HepG2 (cell line): ENCODE data around the gene SAP25. TPM values are rescaled to one million over a fixed set of nuclear protein-coding genes. Genes with fewer than 3 reads are reported as not detected.

Source experiments
- AKAP8 ChIP-seq: sonication (generic); formaldehyde crosslinking; IDR thresholded peaks from 2 replicates; pipeline ENCODE4 v1.5.1; 2020; ENCODE audit warnings: mild to moderate bottlenecking, missing genetic modification reagents
- ATF7-NPFF ChIP-seq: sonication (generic); formaldehyde crosslinking; IDR thresholded peaks from 2 replicates; pipeline ENCODE4 v1.8.1; 2023; ENCODE audit warnings: mild to moderate bottlenecking, low read depth, missing genetic modification reagents, moderate library complexity
- BORCS8-MEF2B ChIP-seq: sonication (generic); formaldehyde crosslinking; IDR thresholded peaks from 2 replicates; pipeline ENCODE4 v1.8.0; 2022; ENCODE audit warnings: mild to moderate bottlenecking, missing genetic modification reagents
- EP300 ChIP-seq, 3 experiments: sonication (generic) in 1 of 3; formaldehyde crosslinking in 1 of 3; IDR thresholded peaks; 2 replicates each; pipeline versions ENCODE4 v1.5.1 to v1.6.1; 2011 to 2020; ENCODE audit warnings: low read depth in 2 of 3, low read length in 2 of 3, borderline replicate concordance in 1 of 3, improper control_type of control experiment in 1 of 3, mild to moderate bottlenecking in 1 of 3, missing genetic modification reagents in 1 of 3, moderate library complexity in 1 of 3
- FLYWCH1 ChIP-seq: sonication (generic); formaldehyde crosslinking; IDR thresholded peaks from 2 replicates; pipeline ENCODE4 v1.8.1; 2023; ENCODE audit warnings: mild to moderate bottlenecking, missing genetic modification reagents
- FOSL2 ChIP-seq: sonication (generic); formaldehyde crosslinking; IDR thresholded peaks from 2 replicates; pipeline ENCODE4 v1.4.0; 2020; ENCODE audit warnings: missing genetic modification reagents
- FOXA1 ChIP-seq, 2 experiments: fragments of 450-650 bp in 1 of 2; sonication (generic) in 1 of 2; formaldehyde crosslinking in 1 of 2; IDR thresholded peaks; 2 replicates each; pipeline versions ENCODE4 v1.4.0 to v1.6.1; 2016 to 2020; ENCODE audit warnings: missing genetic modification reagents in 1 of 2
- FOXA3 ChIP-seq: IDR thresholded peaks from 2 replicates; pipeline ENCODE4 v1.6.1; 2016; ENCODE audit warnings: missing genetic modification reagents, missing compliant biosample characterization
- HNF4A ChIP-seq: sonication (generic); formaldehyde crosslinking; IDR thresholded peaks from 2 replicates; pipeline ENCODE4 v1.4.0; 2020; ENCODE audit warnings: missing genetic modification reagents
- KLF16 ChIP-seq, 2 experiments: sonication (generic) in 1 of 2; formaldehyde crosslinking in 1 of 2; IDR thresholded peaks; 2 replicates each; pipeline versions ENCODE4 v1.6.1 to v1.8.0; 2016 to 2023; ENCODE audit warnings: missing genetic modification reagents in 2 of 2, missing compliant biosample characterization in 1 of 2
- KMT2B ChIP-seq: IDR thresholded peaks from 2 replicates; pipeline ENCODE4 v1.6.1; 2016; ENCODE audit warnings: missing genetic modification reagents, missing compliant biosample characterization
- MTA1 ChIP-seq: sonication (generic); formaldehyde crosslinking; IDR thresholded peaks from 2 replicates; pipeline ENCODE4 v1.4.0; 2020; ENCODE audit warnings: missing genetic modification reagents, mild to moderate bottlenecking, borderline replicate concordance
- MYC ChIP-seq: sonication (generic); formaldehyde crosslinking; IDR thresholded peaks from 2 replicates; pipeline ENCODE4 v1.9.0; 2021; ENCODE audit warnings: missing genetic modification reagents, borderline replicate concordance
- NR2F6 ChIP-seq, 2 experiments: IDR thresholded peaks; 2 replicates each; pipeline ENCODE4 v1.6.1; 2016; ENCODE audit warnings: antibody characterized with exemption in 1 of 2, mild to moderate bottlenecking in 1 of 2
- POLR2A ChIP-seq, 2 experiments: IDR thresholded peaks; 2 replicates each; pipeline ENCODE4 v1.6.1; 2011; ENCODE audit warnings: low read depth in 2 of 2, low read length in 2 of 2, mild to moderate bottlenecking in 1 of 2, moderate library complexity in 1 of 2; ENCODE audit not compliant: insufficient read depth in 1 of 2
- RXRA ChIP-seq: sonication (generic); formaldehyde crosslinking; IDR thresholded peaks from 2 replicates; pipeline ENCODE4 v1.5.1; 2020; ENCODE audit warnings: missing genetic modification reagents
- SAP130 ChIP-seq: IDR thresholded peaks from 2 replicates; pipeline ENCODE4 v1.6.1; 2016; ENCODE audit warnings: low read depth
- SP4 ChIP-seq: sonication (generic); formaldehyde crosslinking; IDR thresholded peaks from 2 replicates; pipeline ENCODE4 v1.8.1; 2023; ENCODE audit warnings: mild to moderate bottlenecking, missing genetic modification reagents
- TEAD3 ChIP-seq: optimal IDR thresholded peaks from 2 replicates; pipeline ENCODE3; 2016; ENCODE audit warnings: borderline replicate concordance
- ZFP41 ChIP-seq: sonication (generic); formaldehyde crosslinking; IDR thresholded peaks from 2 replicates; pipeline ENCODE4 v1.4.0; 2020; ENCODE audit warnings: mild to moderate bottlenecking, missing genetic modification reagents, borderline replicate concordance
- ZNF326 ChIP-seq: sonication (generic); formaldehyde crosslinking; IDR thresholded peaks from 2 replicates; pipeline ENCODE4 v1.4.0; 2020; ENCODE audit warnings: missing genetic modification reagents, borderline replicate concordance
- ZNF710 ChIP-seq: sonication (generic); formaldehyde crosslinking; IDR thresholded peaks from 2 replicates; pipeline ENCODE4 v1.5.0; 2020; ENCODE audit warnings: mild to moderate bottlenecking, missing genetic modification reagents, borderline replicate concordance
- ZSCAN20 ChIP-seq: sonication (generic); formaldehyde crosslinking; IDR thresholded peaks from 2 replicates; pipeline ENCODE4 v1.4.0; 2020; ENCODE audit warnings: missing genetic modification reagents, mild to moderate bottlenecking, borderline replicate concordance
- polyA plus RNA-seq, 8 experiments: library from polyadenylated mRNA; depleted of rRNA in 3 of 8; stranded (reverse) in 7 of 8; unstranded in 1 of 8; fragments of >200 nt; fragmentation: Illumina TruSeq in 4 of 8; extraction: Trizol in 4 of 8; gene quantifications; 2 replicates each; pipeline versions ENCODE4 v1.2.1 to v1.2.3, GENCODE V29; 2011 to 2016; ENCODE audit warnings: low read depth in 4 of 8, missing spikeins in 1 of 8, mixed read lengths in 1 of 8; ENCODE audit not compliant: insufficient read depth in 1 of 8
- total RNA-seq, 5 experiments: library from RNA; depleted of rRNA; stranded (reverse); fragments of >200 nt; fragmentation: Illumina TruSeq; extraction: Trizol; gene quantifications; 2 replicates each; pipeline ENCODE4 v1.2.3, GENCODE V29; 2016; ENCODE audit warnings: low read depth in 1 of 5
- TF ChIP-seq, protein P1 (sequence below): sonication (generic); formaldehyde crosslinking; IDR thresholded peaks from 2 replicates; pipeline ENCODE4 v1.4.0; 2020; ENCODE audit warnings: missing genetic modification reagents, borderline replicate concordance

The SAP25 gene
- total and polyA plus RNA-seq, 2 of the 13 experiments (the other 11 are each of a cell fraction or from before 2014, with no cell fraction given): 0.15 to 0.20 TPM

DNA sequence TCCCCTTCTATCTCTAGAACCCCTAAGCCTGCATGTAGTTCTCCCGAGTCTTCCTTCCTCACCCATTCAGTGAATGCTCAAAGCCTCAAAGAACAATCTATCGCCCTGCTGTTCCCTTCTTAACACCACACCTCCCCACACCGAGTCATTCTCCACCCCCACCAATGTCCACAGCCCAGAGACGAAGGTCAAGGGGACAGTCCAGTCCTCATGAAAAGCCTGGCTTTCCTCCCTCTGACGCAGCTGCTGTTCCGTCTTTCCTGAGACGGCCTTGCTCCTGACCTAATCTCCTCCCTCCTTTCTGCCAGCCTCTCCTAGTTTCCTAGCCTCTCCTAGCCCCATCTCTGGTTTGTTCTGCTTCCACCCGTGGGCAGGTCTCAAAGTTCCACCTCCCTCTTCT, 47.9 kb upstream of the SAP25 start (continued):
- TF ChIP-seq RXRA (CRISPR knock-in tag): peak; percentile 13; the same call in 1 of the 2 replicates
- peak; percentile 65 for TF ChIP-seq HNF4A (CRISPR knock-in tag)
- no peak for TF ChIP-seq ZSCAN20 (CRISPR knock-in tag)
- no peak for TF ChIP-seq MYC (CRISPR knock-in tag)
- TF ChIP-seq EP300 (IDR thresholded peaks at IDR 0.05; ENCODE audit: low read depth in 2 of 2, low read length in 2 of 2): peak in 1 of 2 experiments; percentile 31; a peak in 1 of 4 replicates
- no peak for TF ChIP-seq EP300 (CRISPR knock-in tag; IDR thresholded peaks at IDR 0.05; ENCODE audit: borderline replicate concordance)
- TF ChIP-seq ZNF710 (CRISPR knock-in tag): peak; percentile 23; the same call in 1 of the 2 replicates
- TF ChIP-seq KMT2B (CRISPR knock-in tag): no peak
- 0 out of 2 replicates have a peak, but pooled peaks have one; percentile 7 for TF ChIP-seq NR2F6 (IDR thresholded peaks at IDR 0.05)
- TF ChIP-seq NR2F6 (CRISPR knock-in tag; IDR thresholded peaks at IDR 0.05): peak; percentile 74
- peak; percentile 43 for TF ChIP-seq SAP130 (CRISPR knock-in tag)
- TF ChIP-seq, protein P1, sequence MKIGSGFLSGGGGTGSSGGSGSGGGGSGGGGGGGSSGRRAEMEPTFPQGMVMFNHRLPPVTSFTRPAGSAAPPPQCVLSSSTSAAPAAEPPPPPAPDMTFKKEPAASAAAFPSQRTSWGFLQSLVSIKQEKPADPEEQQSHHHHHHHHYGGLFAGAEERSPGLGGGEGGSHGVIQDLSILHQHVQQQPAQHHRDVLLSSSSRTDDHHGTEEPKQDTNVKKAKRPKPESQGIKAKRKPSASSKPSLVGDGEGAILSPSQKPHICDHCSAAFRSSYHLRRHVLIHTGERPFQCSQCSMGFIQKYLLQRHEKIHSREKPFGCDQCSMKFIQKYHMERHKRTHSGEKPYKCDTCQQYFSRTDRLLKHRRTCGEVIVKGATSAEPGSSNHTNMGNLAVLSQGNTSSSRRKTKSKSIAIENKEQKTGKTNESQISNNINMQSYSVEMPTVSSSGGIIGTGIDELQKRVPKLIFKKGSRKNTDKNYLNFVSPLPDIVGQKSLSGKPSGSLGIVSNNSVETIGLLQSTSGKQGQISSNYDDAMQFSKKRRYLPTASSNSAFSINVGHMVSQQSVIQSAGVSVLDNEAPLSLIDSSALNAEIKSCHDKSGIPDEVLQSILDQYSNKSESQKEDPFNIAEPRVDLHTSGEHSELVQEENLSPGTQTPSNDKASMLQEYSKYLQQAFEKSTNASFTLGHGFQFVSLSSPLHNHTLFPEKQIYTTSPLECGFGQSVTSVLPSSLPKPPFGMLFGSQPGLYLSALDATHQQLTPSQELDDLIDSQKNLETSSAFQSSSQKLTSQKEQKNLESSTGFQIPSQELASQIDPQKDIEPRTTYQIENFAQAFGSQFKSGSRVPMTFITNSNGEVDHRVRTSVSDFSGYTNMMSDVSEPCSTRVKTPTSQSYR (CRISPR knock-in tag): peak; percentile 93
- TF ChIP-seq FLYWCH1: no peak
- TF ChIP-seq POLR2A (IDR thresholded peaks at IDR 0.05; ENCODE audit: insufficient read depth in 1 of 2, low read depth in 2 of 2, low read length in 2 of 2): 0 out of 4 replicates have a peak, but pooled peaks of 1 of the 2 experiments have one; percentile 14
- 0 out of 2 replicates have a peak, but pooled peaks have one; percentile 25 for TF ChIP-seq BORCS8-MEF2B (CRISPR knock-in tag)
- TF ChIP-seq ATF7-NPFF (CRISPR knock-in tag): no peak
- TF ChIP-seq ZFP41 (CRISPR knock-in tag): no peak
- peak; percentile 59 for TF ChIP-seq FOXA3
- 0 out of 2 replicates have a peak, but pooled peaks have one; percentile 27 for TF ChIP-seq FOXA1 (IDR thresholded peaks at IDR 0.05)
- peak; percentile 75 for TF ChIP-seq FOXA1 (CRISPR knock-in tag; IDR thresholded peaks at IDR 0.05)
- TF ChIP-seq MTA1: 0 out of 2 replicates have a peak, but pooled peaks have one; percentile 7
- TF ChIP-seq AKAP8 (CRISPR knock-in tag): 0 out of 2 replicates have a peak, but pooled peaks have one; percentile 36
- TF ChIP-seq SP4: peak; percentile 38; the same call in 1 of the 2 replicates
- peak; percentile 35; the same call in 1 of the 2 replicates for TF ChIP-seq FOSL2
- peak; percentile 32 for TF ChIP-seq TEAD3 (CRISPR knock-in tag)
- TF ChIP-seq KLF16 (CRISPR knock-in tag; IDR thresholded peaks at IDR 0.05): no peak
- no peak for TF ChIP-seq ZNF326
